ENCODE measurements around the gene NNAT. TPM values are rescaled to one million over a fixed set of nuclear protein-coding genes. Genes with fewer than 3 reads are reported as not detected.

NNAT gene
- total RNA-seq, 3 donors from 2014 or later = 0.32 to 41.3 (median 4.0) TPM

DNA sequence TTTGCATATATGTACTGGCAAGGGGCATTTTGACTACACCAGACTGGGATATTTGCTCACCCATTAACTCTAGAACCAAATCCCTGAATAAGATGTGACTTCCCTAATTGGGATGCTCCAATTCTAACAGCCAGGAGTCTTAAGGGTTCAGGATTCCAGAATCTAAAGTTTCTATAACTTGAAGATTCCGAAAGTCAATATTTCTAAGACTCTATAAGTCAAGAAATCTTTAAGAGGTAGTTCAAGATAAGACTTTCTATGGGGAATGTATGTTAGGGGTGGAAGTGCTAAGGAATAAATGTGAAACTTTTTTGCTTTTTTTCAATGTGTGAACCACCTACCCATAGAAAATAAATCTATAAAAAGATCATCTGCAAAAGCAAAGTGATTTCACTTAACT, 49.4 kb downstream of the NNAT start:
- no peaks in the 10 kb centered on the region for H3K36me3 ChIP-seq (ENCODE audit: low read depth)
- intact Hi-C loops (cut with DNase I, micrococcal nuclease) = no loop called here
- no peaks in the 10 kb centered on the region for H3K9me3 ChIP-seq

DNA sequence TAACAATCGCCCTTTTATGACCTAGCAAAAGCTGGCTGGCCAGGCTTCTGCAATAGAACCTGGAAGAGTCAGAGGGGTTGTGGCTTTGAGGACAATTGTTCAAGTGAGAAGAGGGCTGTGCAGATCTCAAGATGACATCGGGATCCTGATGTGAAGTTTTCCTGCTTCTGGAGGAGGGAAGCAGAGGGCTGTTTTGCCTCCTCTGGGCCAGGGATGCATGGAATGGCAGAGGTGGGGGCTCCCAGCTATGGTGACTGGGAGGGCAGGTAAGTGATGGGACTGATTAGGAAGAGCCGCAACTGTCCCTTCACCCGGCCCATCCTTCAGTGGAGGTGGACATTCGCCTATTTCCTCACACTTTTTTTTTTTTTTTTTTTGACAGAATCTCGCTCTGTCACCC, 50.0 kb downstream of the NNAT start:
- no peaks in the 10 kb centered on the region for H3K9me3 ChIP-seq
- no peaks in the 10 kb centered on the region for H3K36me3 ChIP-seq (ENCODE audit: low read depth)
- ATAC-seq (no peak), DNase-seq (no peak)
- H3K4me3 ChIP-seq = no peak overlapping the region
- H3K4me1 ChIP-seq (ENCODE audit: low read depth) = no peaks in the 10 kb centered on the region
- TF ChIP-seq, protein P1, sequence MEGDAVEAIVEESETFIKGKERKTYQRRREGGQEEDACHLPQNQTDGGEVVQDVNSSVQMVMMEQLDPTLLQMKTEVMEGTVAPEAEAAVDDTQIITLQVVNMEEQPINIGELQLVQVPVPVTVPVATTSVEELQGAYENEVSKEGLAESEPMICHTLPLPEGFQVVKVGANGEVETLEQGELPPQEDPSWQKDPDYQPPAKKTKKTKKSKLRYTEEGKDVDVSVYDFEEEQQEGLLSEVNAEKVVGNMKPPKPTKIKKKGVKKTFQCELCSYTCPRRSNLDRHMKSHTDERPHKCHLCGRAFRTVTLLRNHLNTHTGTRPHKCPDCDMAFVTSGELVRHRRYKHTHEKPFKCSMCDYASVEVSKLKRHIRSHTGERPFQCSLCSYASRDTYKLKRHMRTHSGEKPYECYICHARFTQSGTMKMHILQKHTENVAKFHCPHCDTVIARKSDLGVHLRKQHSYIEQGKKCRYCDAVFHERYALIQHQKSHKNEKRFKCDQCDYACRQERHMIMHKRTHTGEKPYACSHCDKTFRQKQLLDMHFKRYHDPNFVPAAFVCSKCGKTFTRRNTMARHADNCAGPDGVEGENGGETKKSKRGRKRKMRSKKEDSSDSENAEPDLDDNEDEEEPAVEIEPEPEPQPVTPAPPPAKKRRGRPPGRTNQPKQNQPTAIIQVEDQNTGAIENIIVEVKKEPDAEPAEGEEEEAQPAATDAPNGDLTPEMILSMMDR (IDR thresholded peaks at IDR 0.05) = no peak
- intact Hi-C loops (cut with DNase I, micrococcal nuclease) = no loop called here

More for the DNA sequence above, 49.4 kb downstream of the NNAT start:
- no peak overlapping the region for H3K4me3 ChIP-seq
- no peak for DNase-seq
- ATAC-seq = no peak
- TF ChIP-seq, protein P1 (IDR thresholded peaks at IDR 0.05) = no peak
- H3K4me1 ChIP-seq (ENCODE audit: low read depth) = no peaks in the 10 kb centered on the region

Other genes with a start within 250 kb of the NNAT start
- 10 to 100 TPM; 38.3 to 49.2 (median 43.2) TPM for gene MANBAL, start 231.6 kb upstream of the NNAT start, total RNA-seq
- gene SRC, start 175.1 kb upstream of the NNAT start, total RNA-seq = 100 to 1,000 TPM; 111 to 155 (median 132) TPM
- gene BLCAP, start 6.6 kb downstream of the NNAT start, total RNA-seq = 100 to 1,000 TPM in 2 of 3 donors, 10 to 100 TPM in 1; 87.9 to 110 (median 108) TPM
- gene CTNNBL1, start 172.8 kb downstream of the NNAT start, total RNA-seq = 10 to 100 TPM; 31.0 to 64.8 (median 37.8) TPM